B cell (primary cell): Measurements from ENCODE around the gene DCUN1D2. TPM values are rescaled to one million over a fixed set of nuclear protein-coding genes. Genes with fewer than 3 reads are reported as not detected.

Experiments used
- ATAC-seq: fragments of 200-7000 bp; cut with Tn5 transposase; one replicate; pipeline ENCODE4 v1.10.0; 2021; ENCODE audit warnings: low read depth, mild to moderate bottlenecking, moderate number of reproducible peaks, moderate library complexity
- CTCF ChIA-PET: fragments of 350-600 bp; sonication (Branson Sonifier 250); formaldehyde crosslinking; loops from one replicate; lab custom pipeline; 2021; ENCODE audit warnings: antibody characterized with exemption, inconsistent platforms; lab: Charles Lee
- POLR2A ChIA-PET: fragments of 350-600 bp; sonication (Branson Sonifier 250); formaldehyde crosslinking; loops from one replicate; lab custom pipeline; 2021; ENCODE audit warnings: antibody characterized with exemption; lab: Charles Lee
- DNase-seq: peaks from one replicate; pipeline ENCODE4 v3.0.0; 2013
- H2AFZ ChIP-seq: 2 replicates; pipeline ENCODE4 v1.6.1; 2012; ENCODE audit warnings: mild to moderate bottlenecking, low read depth, low read length; ENCODE audit not compliant: insufficient read depth, poor library complexity, severe bottlenecking
- H3K27ac ChIP-seq, 2 donors: 1 replicate in 1 of 2; 2 replicates in 1 of 2; pipeline ENCODE4 v1.5.1; 2012 to 2013; ENCODE audit warnings: low read length in 2 of 2, mild to moderate bottlenecking in 2 of 2, moderate library complexity in 1 of 2
- H3K27me3 ChIP-seq, 4 experiments: fragments of 200-600 bp in 1 of 4; sonication (generic) in 1 of 4; replicated peaks in 1 of 4; 1 replicate in 2 of 4; 2 replicates in 2 of 4; pipeline versions ENCODE4 v1.6.1 to v1.7.0; 2013 to 2016; ENCODE audit warnings: low read length in 3 of 4, mild to moderate bottlenecking in 2 of 4, mixed read lengths in 1 of 4, moderate library complexity in 1 of 4; ENCODE audit not compliant: insufficient read depth in 4 of 4, control insufficient read depth in 3 of 4; ENCODE audit errors: control extremely low read depth in 1 of 4
- H3K36me3 ChIP-seq, 2 experiments: replicated peaks in 1 of 2; 1 replicate in 1 of 2; 2 replicates in 1 of 2; pipeline versions ENCODE4 v1.6.1 to v1.7.1; 2013; ENCODE audit warnings: low read length in 1 of 2; ENCODE audit not compliant: insufficient read depth in 2 of 2, control insufficient read depth in 1 of 2; ENCODE audit errors: control extremely low read depth in 1 of 2, extremely low read depth in 1 of 2
- H3K4me1 ChIP-seq, 2 donors: fragments of 200-600 bp in 1 of 2; sonication (generic) in 1 of 2; 1 replicate in 1 of 2; 2 replicates in 1 of 2; pipeline versions ENCODE4 v1.5.1 to v1.6.1; 2013 to 2017; ENCODE audit warnings: low read length in 2 of 2; ENCODE audit not compliant: control insufficient read depth in 2 of 2, insufficient read depth in 2 of 2
- H3K4me2 ChIP-seq: replicated peaks from 2 replicates; pipeline ENCODE3; 2012; ENCODE audit warnings: mild to moderate bottlenecking, low read depth, low read length; ENCODE audit not compliant: poor library complexity, severe bottlenecking
- H3K4me3 ChIP-seq, 5 experiments: fragments of 200-600 bp in 1 of 5; sonication (generic) in 1 of 5; 1 replicate in 3 of 5; 2 replicates in 2 of 5; pipeline versions ENCODE4 v1.5.1 to v1.7.0; 2011 to 2016; ENCODE audit warnings: low read length in 4 of 5, mild to moderate bottlenecking in 4 of 5, low read depth in 2 of 5, control low read depth in 1 of 5, moderate library complexity in 1 of 5; ENCODE audit not compliant: insufficient read depth in 1 of 5; ENCODE audit errors: control extremely low read depth in 1 of 5, extremely low read depth in 1 of 5
- H3K79me2 ChIP-seq: fragments of 200-600 bp; sonication (generic); one replicate; pipeline ENCODE4 v1.6.0; 2016; ENCODE audit warnings: low read length; ENCODE audit not compliant: control insufficient read depth, insufficient read depth
- H3K9ac ChIP-seq: fragments of 200-600 bp; sonication (generic); 2 replicates; pipeline ENCODE4 v1.6.1; 2017; ENCODE audit warnings: mild to moderate bottlenecking, low read length, moderate library complexity
- H3K9me3 ChIP-seq, 3 donors: one replicate each; pipeline versions ENCODE4 v1.6.1 to v1.7.1; 2013; ENCODE audit warnings: low read length in 2 of 3; ENCODE audit not compliant: control insufficient read depth in 2 of 3, insufficient read depth in 1 of 3; ENCODE audit errors: control extremely low read depth in 1 of 3
- H4K20me1 ChIP-seq: 2 replicates; pipeline ENCODE4 v1.6.0; 2012; ENCODE audit warnings: mild to moderate bottlenecking, low read length; ENCODE audit not compliant: insufficient read depth, control insufficient read depth, poor library complexity, severe bottlenecking
- H3K27ac Mint-ChIP-seq: one replicate; pipeline ENCODE4 v1.8.0; 2021; ENCODE audit warnings: mixed read lengths
- H3K27me3 Mint-ChIP-seq: one replicate; pipeline ENCODE4 v1.8.0; 2021; ENCODE audit warnings: mixed read lengths
- H3K4me1 Mint-ChIP-seq: one replicate; pipeline ENCODE4 v1.8.0; 2021; ENCODE audit warnings: mixed read lengths
- H3K4me3 Mint-ChIP-seq: one replicate; pipeline ENCODE4 v1.8.0; 2021; ENCODE audit warnings: mixed read lengths
- H3K9me3 Mint-ChIP-seq: one replicate; pipeline ENCODE4 v1.8.0; 2022; ENCODE audit warnings: mixed read lengths; ENCODE audit not compliant: insufficient read depth
- EZH2 ChIP-seq: IDR thresholded peaks from 2 replicates; pipeline ENCODE4 v1.6.1; 2012; ENCODE audit warnings: borderline replicate concordance, low read depth, mild to moderate bottlenecking, moderate library complexity, low read length; ENCODE audit not compliant: insufficient read depth, poor library complexity, severe bottlenecking
- WGBS: methylation state at CpG from one replicate; pipeline ENCODE4 v1.1.5; 2013; ENCODE audit warnings: missing lambda C conversion rate; ENCODE audit not compliant: insufficient coverage; 5-methylcytosine and 5-hydroxymethylcytosine counted together
- intact Hi-C: fragments of 100-400 bp; cut with micrococcal nuclease; formaldehyde crosslinking; loops from one replicate; pipeline ENCODE4 v1.10.0; 2022
- polyA plus RNA-seq: library from polyadenylated mRNA; depleted of rRNA; stranded (reverse); fragments of >200 nt; gene quantifications from 2 replicates; pipeline ENCODE4 v1.2.3, GENCODE V29; 2012
- total RNA-seq, 2 donors: library from RNA; stranded (reverse); fragments of 120-200 nt in 1 of 2; gene quantifications; 1 replicate in 1 of 2; 2 replicates in 1 of 2; pipeline versions ENCODE4 v1.2.3 to v1.2.4, GENCODE V29; 2013 to 2022
- TF ChIP-seq, protein P1 (sequence below): fragments of 200-600 bp; IDR thresholded peaks from one replicate; pipeline ENCODE4 v1.8.0; 2022; ENCODE audit warnings: antibody characterized with exemption, mild to moderate bottlenecking

Gene DCUN1D2
- total and polyA plus RNA-seq, 2 donors (not counting 1 experiment from before 2014, with no cell fraction given), result 15.3 to 41.3 TPM

DNA sequence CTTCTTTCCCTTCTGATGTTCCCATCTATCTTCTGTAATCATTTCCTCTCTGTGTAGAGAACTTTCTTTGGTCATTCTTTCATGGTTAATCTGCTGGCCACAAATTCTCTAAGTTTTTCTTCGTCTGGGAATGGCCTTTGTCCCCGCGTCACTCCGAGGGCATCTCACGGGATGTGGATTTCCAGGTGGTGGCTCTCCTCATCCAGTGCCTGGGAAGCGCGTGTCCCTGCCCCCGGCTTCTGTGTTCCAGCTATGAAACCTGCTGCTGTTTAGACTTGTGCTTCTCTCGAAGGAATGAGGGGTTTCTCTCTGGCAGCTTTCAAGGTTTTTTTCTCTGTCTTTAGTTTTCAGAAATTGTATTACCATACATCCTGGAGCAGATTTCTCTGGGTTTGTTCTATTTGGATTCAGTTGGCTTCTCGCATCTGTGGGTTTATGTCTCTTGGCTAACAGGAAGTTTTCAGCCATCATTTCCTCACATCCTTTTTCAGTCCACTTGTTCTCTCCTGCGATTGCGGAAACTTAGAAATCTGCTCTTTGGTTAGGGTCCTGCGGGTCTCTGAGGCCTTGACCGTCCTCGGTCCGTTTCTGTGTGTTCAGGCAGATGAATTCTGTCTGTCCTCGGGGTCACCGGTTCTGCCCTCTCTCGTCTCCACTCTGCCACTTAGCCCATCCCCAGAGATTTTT lies 36.9 kb upstream of the DCUN1D2 start:
- H3K27ac ChIP-seq, result no peak overlapping the region
- no peaks in the 10 kb centered on the region for H3K27me3 Mint-ChIP-seq
- no peaks in the 10 kb centered on the region for H3K9me3 ChIP-seq
- H3K79me2 ChIP-seq, result no peaks in the 10 kb centered on the region
- CTCF ChIA-PET, result no interaction called here
- 97% methylated on average over 7 of the region's 19 CpGs for WGBS
- H3K4me3 ChIP-seq, result no peak overlapping the region
- H3K4me3 Mint-ChIP-seq, result no peak overlapping the region
- H2AFZ ChIP-seq, result no peak overlapping the region
- no peaks in the 10 kb centered on the region for H3K9me3 Mint-ChIP-seq
- H3K4me2 ChIP-seq, result peak overlapping the region; percentile 21
- peaks cover 7% of the 10 kb centered on the region for H4K20me1 ChIP-seq
- ATAC-seq (no peak), DNase-seq (no peak)
- H3K4me1 Mint-ChIP-seq, result peaks cover 18% of the 10 kb centered on the region
- peaks cover 0 to 32% of the 10 kb centered on the region in 2 experiments for H3K36me3 ChIP-seq
- no peak overlapping the region for H3K27ac Mint-ChIP-seq
- TF ChIP-seq, protein P1, sequence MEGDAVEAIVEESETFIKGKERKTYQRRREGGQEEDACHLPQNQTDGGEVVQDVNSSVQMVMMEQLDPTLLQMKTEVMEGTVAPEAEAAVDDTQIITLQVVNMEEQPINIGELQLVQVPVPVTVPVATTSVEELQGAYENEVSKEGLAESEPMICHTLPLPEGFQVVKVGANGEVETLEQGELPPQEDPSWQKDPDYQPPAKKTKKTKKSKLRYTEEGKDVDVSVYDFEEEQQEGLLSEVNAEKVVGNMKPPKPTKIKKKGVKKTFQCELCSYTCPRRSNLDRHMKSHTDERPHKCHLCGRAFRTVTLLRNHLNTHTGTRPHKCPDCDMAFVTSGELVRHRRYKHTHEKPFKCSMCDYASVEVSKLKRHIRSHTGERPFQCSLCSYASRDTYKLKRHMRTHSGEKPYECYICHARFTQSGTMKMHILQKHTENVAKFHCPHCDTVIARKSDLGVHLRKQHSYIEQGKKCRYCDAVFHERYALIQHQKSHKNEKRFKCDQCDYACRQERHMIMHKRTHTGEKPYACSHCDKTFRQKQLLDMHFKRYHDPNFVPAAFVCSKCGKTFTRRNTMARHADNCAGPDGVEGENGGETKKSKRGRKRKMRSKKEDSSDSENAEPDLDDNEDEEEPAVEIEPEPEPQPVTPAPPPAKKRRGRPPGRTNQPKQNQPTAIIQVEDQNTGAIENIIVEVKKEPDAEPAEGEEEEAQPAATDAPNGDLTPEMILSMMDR, result no peak
- no peak for TF ChIP-seq EZH2
- H3K27me3 ChIP-seq, result no peaks in the 10 kb centered on the region
- peaks cover 6% of the 10 kb centered on the region in 2 donors for H3K4me1 ChIP-seq
- POLR2A ChIA-PET, result interaction anchor here (0.6 kb wide), 1 partner anchor 127 kb away, joined by 4 read pairs; no protein-coding TSS in a partner anchor
- intact Hi-C loops, result no loop called here
- H3K9ac ChIP-seq, result no peak overlapping the region

DNA sequence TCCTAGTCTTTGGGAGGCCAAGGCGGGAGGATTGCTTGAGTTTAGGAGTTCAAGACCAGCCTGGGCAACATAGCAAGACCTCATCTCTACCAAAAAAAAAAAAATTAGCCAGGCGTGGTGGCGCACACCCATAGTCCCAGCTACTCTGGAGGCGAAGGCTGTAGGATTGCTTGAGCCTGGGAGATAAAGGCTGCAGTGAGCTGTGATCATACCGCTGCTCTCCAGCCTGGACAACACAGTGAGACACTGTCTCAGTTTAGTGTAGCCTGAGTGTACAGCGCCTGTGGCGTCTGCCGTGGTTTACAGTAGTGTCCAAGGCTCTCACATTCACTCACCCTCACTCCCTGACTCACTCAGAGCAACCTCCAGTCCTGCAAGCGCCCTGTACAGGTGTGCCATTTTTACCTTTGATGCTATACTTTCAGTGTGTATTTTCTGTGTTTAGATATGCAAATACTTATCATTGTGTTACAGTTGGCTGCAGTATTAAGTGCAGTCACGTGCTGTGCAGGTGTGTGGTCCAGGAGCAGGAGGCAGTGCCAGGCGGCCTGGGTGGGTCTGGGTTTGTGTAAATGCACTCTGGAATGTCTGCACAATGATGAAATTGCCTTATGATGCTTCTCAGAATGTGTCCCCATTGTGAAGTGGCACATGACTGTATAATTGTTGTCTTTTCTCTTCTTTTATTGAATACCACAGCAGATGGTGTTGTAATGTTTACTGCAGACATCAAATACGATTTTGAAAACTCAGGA lies 36.1 kb upstream of the DCUN1D2 start:
- peaks cover 18% of the 10 kb centered on the region for H3K4me1 Mint-ChIP-seq
- ATAC-seq (no peak), DNase-seq (no peak)
- no peak overlapping the region for H3K4me3 Mint-ChIP-seq
- Histone ChIP-seq H3K4me1 (peaks cover 6% of the 10 kb centered on the region in 2 donors), H3K9ac (no peak overlapping the region), H2AFZ (no peak overlapping the region), H3K4me3 (no peak overlapping the region), H3K4me2 (no peak overlapping the region), H3K9me3 (no peaks in the 10 kb centered on the region), H3K79me2 (no peaks in the 10 kb centered on the region), H3K36me3 (peaks cover 0 to 29% of the 10 kb centered on the region in 2 experiments), H3K27me3 (no peaks in the 10 kb centered on the region), H3K27ac (no peak overlapping the region), H4K20me1 (peaks cover 7% of the 10 kb centered on the region)
- H3K9me3 Mint-ChIP-seq, result no peaks in the 10 kb centered on the region
- TF ChIP-seq EZH2, result no peak
- TF ChIP-seq, protein P1, result no peak
- no peaks in the 10 kb centered on the region for H3K27me3 Mint-ChIP-seq
- WGBS, result 82% methylated on average over 4 of the region's 12 CpGs
- intact Hi-C loops, result no loop called here
- ChIA-PET POLR2A (interaction anchor here (0.6 kb wide), 1 partner anchor 126 kb away, joined by 4 read pairs; no protein-coding TSS in a partner anchor), CTCF (no interaction called here)
- H3K27ac Mint-ChIP-seq, result no peak overlapping the region
